ENCODE results near the gene MRPS10. TPM values are rescaled to one million over a fixed set of nuclear protein-coding genes. Genes with fewer than 3 reads are reported as not detected.

The MRPS10 gene
- total RNA-seq, 1 donor from 2014 or later = 57.0 TPM

GRCh38 chr6:42162384-42162783, 55.3 kb downstream of the MRPS10 start:
- intact Hi-C loops (cut with DNase I) = loop anchor here (10.0 kb wide), 1 partner anchor 388 kb away; the partner anchor contains the start of gene FRS3
- no peak for DNase-seq
- no peak for ATAC-seq (ENCODE audit: poor library complexity)

- no peak for DNase-seq
- intact Hi-C loops (cut with DNase I) = loop anchor here (10.0 kb wide), 1 partner anchor 385 kb away; the partner anchor contains the start of gene FRS3
- ATAC-seq (ENCODE audit: poor library complexity) = no peak
These were observed 58.1 kb downstream of the MRPS10 start for GRCh38 chr6:42159431-42160024.

- ATAC-seq (ENCODE audit: poor library complexity) = no peak
- intact Hi-C loops (cut with DNase I) = no loop called here
- DNase-seq = no peak
These were observed 59.0 kb downstream of the MRPS10 start for GRCh38 chr6:42158631-42159030.

GRCh38 chr6:42158011-42158410, 59.6 kb downstream of the MRPS10 start:
- peak; percentile 57 for ATAC-seq (ENCODE audit: poor library complexity)
- intact Hi-C loops (cut with DNase I) = no loop called here
- no peak for DNase-seq

Other genes starting within 250 kb of the MRPS10 start
- 28.7 TPM for gene TAF8, start 167.3 kb downstream of the MRPS10 start, total RNA-seq
- 1.9 TPM for gene C6orf132, start 75.2 kb downstream of the MRPS10 start, total RNA-seq
- not detected for gene GUCA1A, start 44.5 kb downstream of the MRPS10 start, total RNA-seq
- 0.46 TPM for gene GUCA1B, start 22.9 kb downstream of the MRPS10 start, total RNA-seq
- 1.5 TPM for gene TRERF1, start 234.1 kb upstream of the MRPS10 start, total RNA-seq